GM21786 (cell line): ENCODE results near the gene EML6.

Source experiments
- ATAC-seq: cut with Tn5 transposase; IDR thresholded peaks from one replicate; pipeline ENCODE4 v1.9.1; 2021; ENCODE audit not compliant: unreplicated experiment

EML6 gene

GRCh38 chr2:54902763-54903162 is 179.3 kb downstream of the EML6 start:
- no peak for ATAC-seq

GRCh38 chr2:54903736-54904554 is 180.5 kb downstream of the EML6 start:
- no peak for ATAC-seq

DNA sequence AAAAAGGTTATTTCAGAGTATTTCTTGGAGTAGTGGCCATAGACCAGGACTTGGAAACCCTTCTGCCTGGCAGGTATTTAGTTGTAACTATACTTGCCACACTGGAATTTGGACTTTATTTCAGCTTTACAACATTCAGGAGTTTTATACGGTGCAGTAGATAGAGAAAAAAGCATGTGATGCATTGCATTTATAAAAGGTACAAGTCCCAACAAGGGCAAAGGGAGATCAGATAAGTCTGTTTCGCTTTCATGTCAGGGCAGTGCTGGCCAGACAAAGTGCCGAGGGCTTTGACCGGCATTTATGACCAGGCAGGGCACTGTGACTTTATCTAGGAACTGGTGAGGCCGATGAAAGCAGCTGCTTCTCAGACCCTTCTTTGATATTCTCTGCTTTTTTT is 181.4 kb downstream of the EML6 start:
- ATAC-seq = no peak

DNA sequence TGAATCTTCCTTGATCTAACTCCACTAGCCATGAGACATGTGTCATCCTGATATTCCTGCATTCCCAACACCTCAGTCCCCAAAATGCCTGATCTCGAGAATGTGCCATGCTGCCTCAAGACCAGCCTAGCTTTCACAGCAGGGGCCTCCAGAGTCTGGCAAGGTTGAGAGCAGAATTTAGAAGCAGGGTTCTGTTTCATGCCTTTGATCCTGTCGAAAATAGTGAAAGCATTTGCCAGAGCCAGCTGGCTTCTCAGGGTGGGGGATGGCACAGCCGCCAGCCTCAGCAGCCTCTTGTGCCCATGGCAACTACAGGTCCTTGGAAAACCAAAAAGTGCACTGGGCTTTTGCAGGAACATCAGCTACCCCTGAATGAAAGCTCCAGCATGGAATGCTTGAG is 183.3 kb downstream of the EML6 start:
- no peak for ATAC-seq

GRCh38 chr2:54907663-54908062 is 184.2 kb downstream of the EML6 start:
- ATAC-seq = no peak

- ATAC-seq = no peak
These were observed 185.1 kb downstream of the EML6 start for GRCh38 chr2:54908591-54908990.

DNA sequence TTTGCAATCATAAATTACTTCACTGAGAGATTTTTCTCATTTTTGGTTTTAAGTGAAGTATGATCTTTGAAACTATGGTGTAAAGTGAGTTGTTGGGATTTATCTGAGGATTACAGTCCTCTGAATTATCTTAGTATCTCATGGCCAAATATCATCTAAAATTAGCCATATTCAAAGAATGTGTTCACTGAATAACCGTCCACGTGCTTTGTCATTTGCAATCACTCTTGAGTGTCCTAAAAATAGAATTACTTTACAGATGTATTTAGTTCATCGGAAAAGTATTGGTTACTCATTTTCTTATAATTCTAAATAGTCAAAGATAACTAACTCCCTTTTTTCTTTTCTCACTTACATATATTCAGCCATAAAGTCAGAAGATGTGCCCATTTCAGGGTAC is 185.5 kb downstream of the EML6 start:
- ATAC-seq = no peak

DNA sequence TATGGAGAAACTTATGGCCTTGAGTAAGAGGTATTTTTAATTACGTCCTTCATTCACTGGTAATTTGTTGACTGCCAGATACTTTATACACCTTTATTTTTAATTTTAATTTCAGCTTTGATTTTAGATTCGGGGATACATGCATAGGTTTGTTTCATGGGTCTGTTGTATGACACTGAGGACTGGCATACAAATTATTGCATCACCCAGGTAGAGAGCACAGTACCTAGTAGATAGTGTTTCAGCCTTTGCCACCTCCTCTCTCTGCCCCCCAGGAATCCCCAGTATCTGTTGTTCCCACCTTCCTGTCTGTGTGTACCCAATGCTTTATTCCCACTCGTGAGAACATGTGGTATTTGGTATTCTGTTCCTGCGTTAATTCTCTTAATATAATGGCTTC is 188.8 kb downstream of the EML6 start:
- ATAC-seq = no peak

DNA sequence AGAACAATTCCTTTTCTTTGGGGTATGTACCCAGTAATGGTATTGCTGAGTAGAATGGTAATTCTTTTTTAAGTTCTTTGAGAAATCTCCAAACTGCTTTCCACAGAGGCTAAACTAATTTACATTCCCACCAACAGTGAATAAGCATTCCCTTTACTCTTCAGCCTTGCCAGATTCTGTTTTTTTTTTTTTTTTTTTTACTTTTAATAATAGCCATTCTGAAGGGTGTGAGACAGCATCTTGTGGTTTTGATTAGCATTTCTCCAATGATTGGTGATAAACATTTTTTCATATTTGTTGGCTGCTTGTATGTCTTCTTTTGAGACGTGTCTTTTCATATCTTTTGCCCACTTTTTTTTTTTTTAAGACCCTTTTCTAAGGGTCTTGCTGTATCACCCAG is 189.4 kb downstream of the EML6 start:
- ATAC-seq = no peak

DNA sequence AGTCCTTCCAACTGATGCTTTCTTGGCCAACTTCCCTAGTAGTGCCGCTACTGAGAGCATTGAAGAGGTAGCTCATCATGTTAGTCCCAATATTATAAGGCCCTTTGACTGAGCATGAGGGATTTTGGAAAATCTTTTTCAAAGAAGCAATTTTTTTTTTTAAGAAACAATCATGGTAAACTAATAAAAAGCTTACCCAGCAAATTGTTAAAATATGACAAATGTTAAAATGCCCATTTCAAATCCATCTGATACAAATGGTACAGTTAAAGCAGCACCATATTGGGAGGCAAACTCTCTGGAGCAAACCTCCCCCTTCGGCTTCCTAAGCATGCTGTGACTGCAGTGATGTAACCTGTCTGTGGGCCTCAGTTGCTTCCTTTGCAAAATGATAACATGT is 191.2 kb downstream of the EML6 start:
- no peak for ATAC-seq

GRCh38 chr2:54915101-54915500 is 191.6 kb downstream of the EML6 start:
- no peak for ATAC-seq

GRCh38 chr2:54916637-54917036 is 193.2 kb downstream of the EML6 start:
- no peak for ATAC-seq

GRCh38 chr2:54918647-54919280 is 195.3 kb downstream of the EML6 start:
- no peak for ATAC-seq

- ATAC-seq = no peak
These were observed 197.2 kb downstream of the EML6 start for GRCh38 chr2:54920660-54921059.

DNA sequence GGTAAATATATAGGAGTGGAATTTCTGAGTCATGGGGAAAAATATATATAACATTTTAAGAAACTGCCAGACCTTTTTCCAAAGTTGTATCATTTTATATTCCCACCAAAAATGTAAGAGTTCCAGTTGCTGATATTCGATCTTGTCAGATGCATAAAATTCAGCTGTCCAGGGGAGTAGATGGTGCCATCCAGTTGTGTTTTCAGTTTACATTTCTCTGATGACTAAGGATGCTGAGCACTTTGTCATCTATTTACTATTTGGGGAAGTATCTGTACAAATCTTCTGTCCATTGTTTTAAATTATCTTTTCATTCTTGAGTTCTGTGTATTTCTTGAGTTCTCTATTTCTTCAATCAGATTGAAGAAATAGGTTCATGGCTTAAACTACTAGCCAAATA is 200.7 kb downstream of the EML6 start:
- no peak for ATAC-seq

DNA sequence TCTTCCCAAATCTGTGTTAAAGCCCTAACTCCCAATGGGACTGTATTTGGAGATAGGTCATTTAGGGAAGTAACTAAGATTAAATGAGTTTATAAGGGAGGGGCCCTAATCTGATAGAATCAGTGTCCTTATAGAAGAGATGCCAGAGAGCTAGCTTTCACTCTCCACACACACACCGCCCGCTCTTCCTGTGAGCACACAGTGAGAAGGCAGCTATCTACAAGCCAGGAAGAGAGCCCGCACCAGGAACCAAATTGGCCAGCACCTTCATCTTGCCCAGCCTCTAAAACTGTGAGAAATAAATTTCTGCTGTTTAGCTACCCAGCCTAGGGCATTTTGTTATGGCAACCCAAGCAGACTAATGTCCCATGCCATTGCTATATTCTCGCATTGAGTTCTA is 201.6 kb downstream of the EML6 start:
- no peak for ATAC-seq

DNA sequence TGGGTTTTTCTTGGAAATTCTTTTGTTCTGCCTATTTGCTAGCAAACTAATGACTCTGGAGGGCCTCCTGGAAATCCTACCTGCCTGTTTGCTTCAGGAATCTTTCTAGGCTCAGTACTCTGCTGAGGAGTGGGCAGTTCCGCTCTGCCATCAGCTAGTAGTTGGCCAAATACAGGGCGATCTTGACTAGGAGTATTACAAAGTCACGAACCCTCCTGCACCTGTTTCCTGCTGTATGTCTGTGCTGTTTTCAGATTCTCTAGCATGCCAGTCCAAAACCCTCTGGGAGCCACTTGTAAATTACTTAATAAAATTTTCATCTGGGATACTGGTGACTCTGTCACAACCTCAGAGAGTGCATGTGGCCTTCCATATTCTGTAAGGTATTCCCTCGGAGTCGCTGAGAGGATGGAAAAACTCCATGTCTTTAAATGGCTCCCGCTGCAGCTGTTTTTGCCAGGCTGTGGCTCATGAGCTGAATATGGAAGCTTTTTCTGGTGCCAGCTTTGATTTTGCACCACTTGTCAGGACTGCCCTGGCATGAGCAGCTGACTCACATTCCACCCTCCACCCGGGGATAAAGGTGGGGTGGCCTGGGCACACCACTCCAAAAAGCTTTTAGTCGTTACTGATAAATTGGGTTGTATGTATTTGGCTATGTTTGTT is 203.8 kb downstream of the EML6 start:
- ATAC-seq = no peak

- no peak for ATAC-seq
These were observed 204.5 kb downstream of the EML6 start for GRCh38 chr2:54927751-54928615.

GRCh38 chr2:54928719-54929118 is 205.3 kb downstream of the EML6 start:
- ATAC-seq = no peak

DNA sequence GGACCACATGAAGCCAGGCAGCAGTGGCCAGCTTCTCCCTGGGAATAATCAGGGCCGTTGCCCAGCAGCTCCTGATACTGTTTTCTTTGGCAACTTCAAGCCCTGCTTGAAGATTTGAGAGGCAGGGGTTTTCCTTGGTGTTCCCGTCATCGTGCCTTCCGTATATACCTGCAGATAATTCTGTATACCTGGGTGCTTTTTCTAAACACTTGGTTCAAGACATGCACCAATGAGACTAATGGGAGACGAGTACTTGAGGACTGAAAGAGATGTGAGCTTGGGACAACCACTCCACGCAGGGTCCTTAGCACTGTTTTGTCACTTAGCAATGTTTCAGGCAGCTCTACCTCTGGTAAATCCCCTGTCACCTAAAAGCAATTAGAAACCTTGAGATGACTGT is 208.0 kb downstream of the EML6 start:
- no peak for ATAC-seq

GRCh38 chr2:54935389-54935788 is 211.9 kb downstream of the EML6 start:
- no peak for ATAC-seq
